Neural crest cell (in vitro differentiated cells): ENCODE results near the gene MICAL3. TPM values are rescaled to one million over a fixed set of nuclear protein-coding genes. Genes with fewer than 3 reads are reported as not detected.
A peak's percentile ranks its signal among the peaks of the same experiment; 100 is the strongest.
"Not testable (repeated sequence)": the region's sequence is repeated elsewhere in the genome, so short reads cannot be mapped to it uniquely, and the experiment has no call there.

Source experiments
- DNase-seq: peaks from one replicate; pipeline ENCODE4 v3.0.0; 2021; ENCODE audit warnings: low read depth, mixed read lengths, low spot score
- H3K27ac Mint-ChIP-seq: one replicate; pipeline ENCODE4 v1.8.0; 2021; ENCODE audit warnings: mild to moderate bottlenecking, mixed read lengths; ENCODE audit not compliant: unreplicated experiment
- H3K27me3 Mint-ChIP-seq: 2 replicates; pipeline ENCODE4 v1.8.0; 2021; ENCODE audit warnings: low read depth, mild to moderate bottlenecking, mixed read lengths
- H3K36me3 Mint-ChIP-seq: 2 replicates; pipeline ENCODE4 v1.8.0; 2021; ENCODE audit warnings: low read depth, mild to moderate bottlenecking, mixed read lengths
- H3K4me1 Mint-ChIP-seq: 2 replicates; pipeline ENCODE4 v1.8.0; 2021; ENCODE audit warnings: mixed read lengths
- H3K4me3 Mint-ChIP-seq: one replicate; pipeline ENCODE4 v1.8.0; 2021; ENCODE audit warnings: mild to moderate bottlenecking, mixed read lengths
- H3K9me3 Mint-ChIP-seq: 2 replicates; pipeline ENCODE4 v1.8.0; 2021; ENCODE audit warnings: mixed read lengths
- CTCF ChIP-seq: fragments of 200-600 bp; sonication (generic); conservative IDR thresholded peaks from 2 replicates; pipeline ENCODE4 v1.5.0; 2021; ENCODE audit warnings: antibody characterized with exemption, mild to moderate bottlenecking
- total RNA-seq: library from RNA; stranded (reverse); gene quantifications from 2 replicates; pipeline ENCODE4 v1.2.1, GENCODE V29; 2021

The MICAL3 gene
- total RNA-seq, 1 donor from 2014 or later, result 84.5 TPM

- peak overlapping the region; percentile 95 for H3K4me3 Mint-ChIP-seq
Measured at GRCh38 chr22:18001040-18001893, 23.1 kb downstream of the MICAL3 start.

DNA sequence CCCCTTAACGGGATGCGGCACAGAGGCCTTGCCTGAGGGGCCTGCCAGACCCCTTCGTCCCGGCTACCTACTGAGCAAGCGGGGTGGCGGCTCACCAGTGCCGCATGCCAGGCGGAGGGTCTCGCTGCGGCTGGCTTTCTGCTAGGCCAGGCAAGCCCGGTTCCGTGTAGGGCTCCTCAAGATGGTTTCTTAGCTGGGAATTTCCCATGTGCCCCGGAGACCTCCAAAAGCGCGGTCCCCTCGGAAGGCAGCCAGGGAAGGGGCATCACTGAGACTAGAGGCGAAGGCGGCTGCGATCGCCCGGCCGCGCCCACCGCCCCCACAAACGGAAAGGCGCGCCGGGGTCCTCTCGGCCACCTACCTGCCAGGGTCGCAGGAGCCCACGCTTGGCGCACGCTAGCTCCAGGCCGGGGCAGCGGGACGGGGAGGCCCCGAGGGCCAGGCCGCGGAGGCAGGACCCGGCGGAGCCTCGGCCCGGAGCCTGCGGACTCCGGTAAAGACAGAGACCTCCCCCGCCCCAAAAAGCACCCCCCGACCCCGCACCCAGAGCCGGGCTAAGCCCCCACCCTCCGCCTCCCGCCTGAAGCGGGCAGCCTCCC lies 23.8 kb downstream of the MICAL3 start:
- Mint-ChIP-seq H3K27ac (no peak overlapping the region), H3K4me1 (peaks cover 42% of the 10 kb centered on the region), H3K9me3 (peaks cover 4% of the 10 kb centered on the region), H3K4me3 (peak overlapping the region; percentile 89), H3K27me3 (peaks cover 3% of the 10 kb centered on the region), H3K36me3 (peaks cover 5% of the 10 kb centered on the region)
- no peak for TF ChIP-seq CTCF
- DNase-seq, result peak; percentile 28

More at GRCh38 chr22:18001040-18001893, 23.1 kb downstream of the MICAL3 start:
- Mint-ChIP-seq H3K36me3 (peaks cover 5% of the 10 kb centered on the region), H3K27me3 (peaks cover 3% of the 10 kb centered on the region), H3K9me3 (peaks cover 4% of the 10 kb centered on the region), H3K4me1 (peaks cover 49% of the 10 kb centered on the region), H3K27ac (peak overlapping the region; percentile 100)
- peak; percentile 64 for TF ChIP-seq CTCF
- peak; percentile 76 for DNase-seq

GRCh38 chr22:17999851-18000250 lies 24.5 kb downstream of the MICAL3 start:
- H3K4me3 Mint-ChIP-seq, result peak overlapping the region; percentile 89
- DNase-seq, result no peak
- no peak for TF ChIP-seq CTCF
- peaks cover 5% of the 10 kb centered on the region for H3K36me3 Mint-ChIP-seq
- H3K27ac Mint-ChIP-seq, result no peak overlapping the region
- H3K9me3 Mint-ChIP-seq, result peaks cover 4% of the 10 kb centered on the region
- H3K4me1 Mint-ChIP-seq, result peaks cover 39% of the 10 kb centered on the region
- peaks cover 3% of the 10 kb centered on the region for H3K27me3 Mint-ChIP-seq

DNA sequence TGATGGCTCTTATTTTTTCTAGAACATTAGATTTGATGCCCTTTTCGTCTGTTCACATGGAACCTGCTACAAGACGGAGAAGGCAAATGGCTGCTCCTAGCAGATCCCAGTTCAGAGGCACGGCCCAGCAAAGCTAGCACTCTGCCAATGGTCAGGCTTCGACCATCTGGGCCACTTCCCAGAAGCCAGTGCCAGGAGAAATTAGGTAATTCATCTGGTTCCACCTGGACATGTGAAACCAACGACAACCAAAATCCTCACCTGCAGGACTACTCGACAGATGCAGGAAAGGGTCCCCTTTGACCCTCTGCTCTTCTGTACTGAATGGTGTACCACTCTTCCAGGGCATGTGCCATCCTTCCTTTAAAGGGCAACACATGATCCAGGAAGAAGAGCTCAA lies 25.4 kb downstream of the MICAL3 start:
- Mint-ChIP-seq H3K4me1 (peaks cover 39% of the 10 kb centered on the region), H3K36me3 (peaks cover 5% of the 10 kb centered on the region), H3K9me3 (peaks cover 4% of the 10 kb centered on the region), H3K27ac (no peak overlapping the region), H3K27me3 (peaks cover 3% of the 10 kb centered on the region), H3K4me3 (peak overlapping the region; percentile 89)
- no peak for DNase-seq
- no peak for TF ChIP-seq CTCF

GRCh38 chr22:17997456-17997855 lies 26.9 kb downstream of the MICAL3 start:
- TF ChIP-seq CTCF, result no peak
- H3K4me1 Mint-ChIP-seq, result peaks cover 42% of the 10 kb centered on the region
- peaks cover 5% of the 10 kb centered on the region for H3K36me3 Mint-ChIP-seq
- no peak for DNase-seq
- H3K9me3 Mint-ChIP-seq, result peaks cover 4% of the 10 kb centered on the region
- no peak overlapping the region for H3K27ac Mint-ChIP-seq
- H3K27me3 Mint-ChIP-seq, result peaks cover 3% of the 10 kb centered on the region
- peak overlapping the region; percentile 54 for H3K4me3 Mint-ChIP-seq

DNA sequence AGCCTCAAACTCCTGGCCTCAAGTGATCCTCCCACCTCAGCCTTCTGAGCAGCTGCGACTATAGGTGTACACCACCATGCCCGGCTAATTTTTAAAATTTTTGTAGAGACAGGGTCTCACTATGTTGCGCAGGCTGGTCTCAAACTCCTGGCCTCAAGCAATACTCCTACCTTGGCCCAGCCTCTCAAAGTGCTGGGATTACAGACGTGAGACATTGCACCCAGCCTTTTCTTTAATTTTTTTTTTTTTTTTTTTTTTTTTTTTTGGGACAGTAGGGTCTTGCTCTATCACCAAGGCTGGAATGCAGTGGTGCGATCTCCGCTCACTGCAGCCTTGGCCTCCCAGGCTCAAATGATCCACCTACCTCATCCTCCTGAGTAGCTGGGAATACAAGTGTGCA lies 29.1 kb downstream of the MICAL3 start:
- DNase-seq, H3K27ac Mint-ChIP-seq, H3K36me3 Mint-ChIP-seq, H3K9me3 Mint-ChIP-seq, H3K27me3 Mint-ChIP-seq, H3K4me3 Mint-ChIP-seq: not testable (repeated sequence)
- peaks cover 40% of the 10 kb centered on the region for H3K4me1 Mint-ChIP-seq
